Keratinocyte (primary cell): ENCODE results near the gene LIN28B.

Source experiments
- EZH2 ChIP-seq: IDR thresholded peaks from one replicate; pipeline ENCODE4 v1.6.1; 2012; ENCODE audit warnings: inconsistent platforms, mild to moderate bottlenecking, low read length, moderate library complexity
- TF ChIP-seq, protein P1 (sequence below), 3 experiments: IDR thresholded peaks in 1 of 3; conservative IDR thresholded peaks in 1 of 3; optimal IDR thresholded peaks in 1 of 3; 2 replicates in 2 of 3; 3 replicates in 1 of 3; pipeline versions ENCODE3 to v1.5.1; 2011; ENCODE audit warnings: low read length in 3 of 3, mild to moderate bottlenecking in 3 of 3, moderate library complexity in 2 of 3, control low read depth in 1 of 3, inconsistent platforms in 1 of 3; ENCODE audit not compliant: insufficient read depth in 2 of 3; ENCODE audit errors: extremely low read depth in 1 of 3

DNA sequence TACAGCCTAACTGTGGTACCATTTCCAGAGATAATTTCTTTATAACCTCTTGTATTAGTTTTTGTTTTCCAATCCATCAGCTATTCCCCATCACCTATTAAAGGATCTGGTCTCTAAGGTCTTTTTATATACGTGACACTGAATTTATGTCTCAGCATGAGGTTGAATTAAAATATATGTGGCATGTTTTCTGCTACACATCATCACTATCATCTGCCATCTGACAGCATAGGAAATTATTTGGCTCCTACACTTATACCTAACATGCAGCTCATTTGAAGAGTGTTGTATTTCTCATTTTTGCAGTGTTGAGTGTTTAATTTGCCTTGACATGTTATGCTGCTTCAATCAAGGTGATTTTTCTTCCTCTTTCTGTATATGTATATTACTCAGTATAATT, 100.3 kb downstream of the LIN28B start:
- TF ChIP-seq EZH2: no peak
- TF ChIP-seq, protein P1, sequence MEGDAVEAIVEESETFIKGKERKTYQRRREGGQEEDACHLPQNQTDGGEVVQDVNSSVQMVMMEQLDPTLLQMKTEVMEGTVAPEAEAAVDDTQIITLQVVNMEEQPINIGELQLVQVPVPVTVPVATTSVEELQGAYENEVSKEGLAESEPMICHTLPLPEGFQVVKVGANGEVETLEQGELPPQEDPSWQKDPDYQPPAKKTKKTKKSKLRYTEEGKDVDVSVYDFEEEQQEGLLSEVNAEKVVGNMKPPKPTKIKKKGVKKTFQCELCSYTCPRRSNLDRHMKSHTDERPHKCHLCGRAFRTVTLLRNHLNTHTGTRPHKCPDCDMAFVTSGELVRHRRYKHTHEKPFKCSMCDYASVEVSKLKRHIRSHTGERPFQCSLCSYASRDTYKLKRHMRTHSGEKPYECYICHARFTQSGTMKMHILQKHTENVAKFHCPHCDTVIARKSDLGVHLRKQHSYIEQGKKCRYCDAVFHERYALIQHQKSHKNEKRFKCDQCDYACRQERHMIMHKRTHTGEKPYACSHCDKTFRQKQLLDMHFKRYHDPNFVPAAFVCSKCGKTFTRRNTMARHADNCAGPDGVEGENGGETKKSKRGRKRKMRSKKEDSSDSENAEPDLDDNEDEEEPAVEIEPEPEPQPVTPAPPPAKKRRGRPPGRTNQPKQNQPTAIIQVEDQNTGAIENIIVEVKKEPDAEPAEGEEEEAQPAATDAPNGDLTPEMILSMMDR (optimal IDR thresholded peaks at IDR 0.05 in 1 of 3, IDR thresholded peaks at IDR 0.05 in 1 of 3, conservative IDR thresholded peaks at IDR 0.05 in 1 of 3; ENCODE audit: extremely low read depth in 1 of 3, insufficient read depth in 2 of 3, low read length in 3 of 3): no peak
